GM12864 (cell line): Measurements from ENCODE around the gene KBTBD4.
"Not testable (repeated sequence)": the region's sequence is repeated elsewhere in the genome, so short reads cannot be mapped to it uniquely, and the experiment has no call there.

Experiments used
- DNase-seq: peaks from one replicate; pipeline ENCODE4 v3.0.0-alpha.2; 2011; ENCODE audit warnings: low read depth
- H3K4me3 ChIP-seq: 2 replicates; pipeline ENCODE4 v1.5.1; 2011; ENCODE audit warnings: mild to moderate bottlenecking, low read depth, low read length, control low read depth
- TF ChIP-seq, protein P1 (sequence below): IDR thresholded peaks from 2 replicates; pipeline ENCODE4 v1.5.1; 2011; ENCODE audit warnings: low read depth, mild to moderate bottlenecking, moderate library complexity, low read length, control low read depth, inconsistent platforms; ENCODE audit errors: missing control alignments

KBTBD4 gene

DNA sequence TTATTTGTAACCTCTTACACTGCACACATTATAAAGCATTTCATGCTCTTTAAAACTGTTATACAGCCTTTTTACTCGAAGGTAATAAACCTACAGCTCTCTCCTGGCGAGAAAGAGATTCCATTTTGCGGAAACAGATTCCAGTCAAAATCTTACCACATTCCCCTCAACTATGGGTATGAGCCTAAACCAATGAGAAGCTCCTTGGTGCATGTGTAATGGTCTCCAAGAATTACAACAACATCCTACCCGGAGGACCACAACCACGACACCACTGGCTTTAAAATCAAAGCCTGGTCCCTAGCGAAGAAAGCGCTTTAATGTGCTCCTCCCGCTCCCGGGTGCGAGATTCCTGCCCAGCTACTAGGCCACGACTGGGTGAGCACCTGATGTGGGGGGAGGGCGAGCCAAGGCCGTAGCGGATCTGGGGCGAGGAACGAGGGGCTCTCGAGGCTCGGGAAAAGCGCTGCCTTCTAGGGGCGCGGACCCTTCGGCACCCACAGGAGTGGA is 26.7 kb downstream of the KBTBD4 start:
- TF ChIP-seq, protein P1, sequence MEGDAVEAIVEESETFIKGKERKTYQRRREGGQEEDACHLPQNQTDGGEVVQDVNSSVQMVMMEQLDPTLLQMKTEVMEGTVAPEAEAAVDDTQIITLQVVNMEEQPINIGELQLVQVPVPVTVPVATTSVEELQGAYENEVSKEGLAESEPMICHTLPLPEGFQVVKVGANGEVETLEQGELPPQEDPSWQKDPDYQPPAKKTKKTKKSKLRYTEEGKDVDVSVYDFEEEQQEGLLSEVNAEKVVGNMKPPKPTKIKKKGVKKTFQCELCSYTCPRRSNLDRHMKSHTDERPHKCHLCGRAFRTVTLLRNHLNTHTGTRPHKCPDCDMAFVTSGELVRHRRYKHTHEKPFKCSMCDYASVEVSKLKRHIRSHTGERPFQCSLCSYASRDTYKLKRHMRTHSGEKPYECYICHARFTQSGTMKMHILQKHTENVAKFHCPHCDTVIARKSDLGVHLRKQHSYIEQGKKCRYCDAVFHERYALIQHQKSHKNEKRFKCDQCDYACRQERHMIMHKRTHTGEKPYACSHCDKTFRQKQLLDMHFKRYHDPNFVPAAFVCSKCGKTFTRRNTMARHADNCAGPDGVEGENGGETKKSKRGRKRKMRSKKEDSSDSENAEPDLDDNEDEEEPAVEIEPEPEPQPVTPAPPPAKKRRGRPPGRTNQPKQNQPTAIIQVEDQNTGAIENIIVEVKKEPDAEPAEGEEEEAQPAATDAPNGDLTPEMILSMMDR = no peak
- no peak for DNase-seq

DNA sequence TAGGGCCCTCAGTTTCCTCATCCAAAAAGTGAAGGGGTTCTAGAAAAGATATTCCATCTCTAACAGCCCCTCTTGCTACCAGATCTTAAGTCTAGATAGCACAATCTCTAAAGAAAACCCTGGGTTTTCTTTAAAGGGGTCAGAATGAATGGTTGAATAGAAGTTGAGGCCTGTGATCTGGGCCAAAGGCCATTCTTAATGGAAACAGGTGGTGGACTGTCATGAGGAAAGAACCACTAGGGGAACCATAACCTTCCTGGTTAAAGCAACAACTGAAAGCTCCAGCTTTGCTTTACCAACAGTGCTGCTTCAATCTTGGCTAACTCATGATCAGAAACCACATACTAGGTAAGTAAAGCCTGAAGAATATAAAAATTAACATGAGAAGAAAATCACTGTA is 27.7 kb downstream of the KBTBD4 start:
- DNase-seq = peak; percentile 29
- H3K4me3 ChIP-seq = peak overlapping the region; percentile 96
- TF ChIP-seq, protein P1 = peak; percentile 67

More for the DNA sequence above, 26.7 kb downstream of the KBTBD4 start:
- peak overlapping the region; percentile 96 for H3K4me3 ChIP-seq

DNA sequence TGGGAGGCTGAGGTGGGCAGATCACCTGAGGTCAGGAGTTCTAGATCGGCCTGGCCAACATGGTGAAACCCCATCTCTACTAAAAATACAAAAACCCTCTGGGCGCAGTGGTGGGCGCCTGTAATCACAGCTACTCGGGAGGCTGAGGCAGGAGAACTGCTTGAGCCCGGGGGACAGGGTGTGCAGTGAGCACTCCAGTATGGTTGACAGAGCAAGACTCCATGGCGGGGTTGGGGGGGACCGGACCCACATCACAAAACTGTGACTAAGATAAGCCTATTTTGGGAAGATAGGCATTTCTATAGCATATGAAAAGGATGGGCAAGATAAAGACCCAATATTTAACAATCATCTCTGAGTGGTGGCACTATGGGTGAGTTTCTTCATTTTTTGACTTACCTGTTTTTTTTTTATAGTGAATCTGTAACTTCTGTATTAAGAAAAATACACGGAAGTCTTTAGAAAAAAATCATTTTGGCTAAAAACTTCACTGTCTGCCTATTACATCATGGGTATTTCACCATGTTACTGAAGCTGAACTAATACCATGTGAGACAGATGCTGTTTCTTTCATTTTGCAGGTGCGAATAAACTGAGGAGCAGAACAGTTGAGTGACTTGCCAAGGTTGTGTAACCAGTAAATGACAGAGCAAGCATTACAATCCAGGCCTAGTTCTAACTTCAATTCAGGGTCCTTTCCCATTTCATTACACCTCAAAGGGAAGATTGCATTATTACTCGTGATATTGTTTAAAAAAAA is 28.3 kb downstream of the KBTBD4 start:
- DNase-seq = no peak
- H3K4me3 ChIP-seq = peak overlapping the region; percentile 96; the same call in 1 of the 2 replicates
- TF ChIP-seq, protein P1 = no peak

DNA sequence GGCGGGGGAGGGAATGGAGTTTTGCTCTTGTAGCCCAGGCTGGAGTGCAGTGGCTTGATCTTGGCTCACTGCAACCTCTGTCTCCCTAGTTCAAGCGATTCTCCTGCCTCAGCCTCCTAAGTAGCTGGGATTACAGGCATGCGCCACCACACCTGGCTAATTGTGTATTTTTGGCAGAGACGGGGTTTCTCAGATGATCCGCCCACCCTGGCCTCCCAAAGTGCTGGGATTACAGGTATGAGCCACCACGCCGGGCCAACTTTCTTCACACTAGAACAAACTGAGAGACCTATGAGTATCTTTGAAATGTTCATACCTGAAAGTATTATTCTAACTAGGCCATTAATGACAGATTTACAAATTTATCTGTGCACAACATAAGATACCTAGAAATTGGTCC is 32.5 kb downstream of the KBTBD4 start:
- DNase-seq, H3K4me3 ChIP-seq: not testable (repeated sequence)

DNA sequence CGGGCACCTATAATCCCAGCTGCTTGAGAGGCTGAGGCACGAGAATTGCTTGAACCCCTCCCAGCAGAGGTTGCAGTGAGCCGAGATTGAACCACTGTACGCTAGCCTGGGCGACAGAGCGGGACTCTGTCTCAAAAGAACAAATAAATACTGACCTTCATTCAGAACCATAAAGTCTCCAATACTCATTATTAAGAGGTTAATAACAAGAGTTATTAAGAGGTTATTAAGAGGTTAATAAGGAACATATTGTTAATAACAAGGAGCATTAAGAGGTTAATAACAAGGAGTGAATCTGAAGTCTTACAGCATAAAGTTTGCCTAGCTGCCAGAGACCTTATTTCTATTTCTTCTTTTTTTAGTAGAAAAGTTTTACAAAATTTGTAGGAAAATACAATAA is 33.5 kb downstream of the KBTBD4 start:
- H3K4me3 ChIP-seq = no peak overlapping the region
- TF ChIP-seq, protein P1 = no peak
- no peak for DNase-seq

DNA sequence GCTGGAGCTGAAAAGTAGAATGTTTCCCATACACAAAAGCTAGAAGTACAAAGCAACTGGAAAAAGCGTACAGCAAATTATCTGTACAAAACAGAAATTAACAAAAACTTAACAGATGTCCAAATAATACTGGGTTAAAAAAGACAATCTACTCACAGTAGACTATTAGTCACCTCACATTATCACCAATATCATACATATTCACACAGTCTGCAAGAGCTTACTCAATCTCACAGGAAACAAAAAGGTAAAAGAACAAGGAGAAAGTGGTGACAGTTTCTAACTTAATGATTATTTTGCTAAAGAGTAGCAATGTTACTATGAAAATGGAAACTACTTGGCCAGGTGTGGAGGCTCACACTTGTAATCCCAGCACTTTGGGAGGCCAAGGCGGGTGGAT is 37.7 kb downstream of the KBTBD4 start:
- TF ChIP-seq, protein P1 = no peak
- H3K4me3 ChIP-seq = no peak overlapping the region
- no peak for DNase-seq

DNA sequence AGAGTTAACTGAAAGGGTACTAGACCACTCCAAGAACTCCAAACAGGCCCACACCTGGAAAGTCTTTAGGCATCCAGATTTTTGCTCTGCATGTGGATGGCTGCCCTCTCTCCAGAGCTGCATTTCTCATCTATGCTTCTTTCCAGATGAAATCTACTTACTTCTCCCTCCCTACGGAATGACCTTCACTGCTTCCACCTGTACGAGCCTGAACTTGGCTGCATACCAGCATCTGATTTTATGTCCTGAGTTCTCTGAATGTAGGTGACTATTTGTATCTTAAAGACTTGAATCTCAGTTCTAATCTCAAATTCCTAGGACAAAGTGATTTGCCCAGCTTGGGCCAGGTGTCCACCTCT is 39.1 kb downstream of the KBTBD4 start:
- TF ChIP-seq, protein P1 = no peak
- no peak for DNase-seq
- no peak overlapping the region for H3K4me3 ChIP-seq
